Progenitor cell of endocrine pancreas (in vitro differentiated cells): ENCODE data around the gene EVL. TPM values are rescaled to one million over a fixed set of nuclear protein-coding genes. Genes with fewer than 3 reads are reported as not detected.

Experiments
- DNase-seq: peaks from one replicate; pipeline ENCODE4 v3.0.0; 2021; ENCODE audit warnings: low spot score; ENCODE audit not compliant: unreplicated experiment
- H3K27ac Mint-ChIP-seq: 2 replicates; pipeline ENCODE4 v1.8.0; 2021; ENCODE audit warnings: mild to moderate bottlenecking, moderate library complexity, mixed read lengths
- H3K27me3 Mint-ChIP-seq: 2 replicates; pipeline ENCODE4 v1.8.0; 2021; ENCODE audit warnings: mixed read lengths
- H3K36me3 Mint-ChIP-seq: 2 replicates; pipeline ENCODE4 v1.8.0; 2022; ENCODE audit warnings: mixed read lengths; ENCODE audit not compliant: insufficient read depth
- H3K4me1 Mint-ChIP-seq: 2 replicates; pipeline ENCODE4 v1.8.0; 2021; ENCODE audit warnings: low read depth, mixed read lengths
- H3K4me3 Mint-ChIP-seq: 2 replicates; pipeline ENCODE4 v1.8.0; 2021; ENCODE audit warnings: low read depth, mild to moderate bottlenecking, moderate library complexity, mixed read lengths
- H3K9me3 Mint-ChIP-seq: 2 replicates; pipeline ENCODE4 v1.8.0; 2021; ENCODE audit warnings: low read depth, mixed read lengths
- total RNA-seq: library from RNA; stranded (reverse); gene quantifications from 2 replicates; pipeline ENCODE4 v1.2.1, GENCODE V29; 2021
- TF ChIP-seq, protein P1 (sequence below): fragments of 200-600 bp; sonication (generic); IDR thresholded peaks from one replicate; pipeline ENCODE4 v1.5.0; 2021; ENCODE audit warnings: antibody characterized with exemption, mild to moderate bottlenecking; ENCODE audit not compliant: unreplicated experiment

Gene EVL
- total RNA-seq, 1 donor from 2014 or later: 207 TPM

DNA sequence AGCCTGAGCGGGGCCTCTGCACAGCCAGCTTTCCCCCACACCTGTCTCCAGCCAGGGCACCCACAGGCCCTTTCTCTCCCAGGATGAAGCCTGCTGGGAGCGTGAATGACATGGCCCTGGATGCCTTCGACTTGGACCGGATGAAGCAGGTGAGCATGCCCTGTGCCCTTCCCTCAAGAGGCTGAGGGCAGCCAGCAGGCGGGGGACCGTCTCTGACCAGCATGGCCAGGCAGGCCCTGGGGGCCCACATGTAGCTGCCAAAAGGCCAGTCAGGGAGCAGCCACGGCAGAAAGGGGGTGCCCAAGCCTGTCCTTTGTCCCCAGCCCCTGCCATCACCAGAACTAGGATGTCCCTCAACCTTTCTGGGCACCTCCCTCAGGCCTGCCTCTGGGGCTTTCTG lies 75.9 kb downstream of the EVL start:
- Mint-ChIP-seq H3K4me3 (no peak overlapping the region), H3K4me1 (peaks cover 34% of the 10 kb centered on the region), H3K27ac (peak overlapping the region; percentile 84), H3K9me3 (no peaks in the 10 kb centered on the region), H3K36me3 (peaks cover 5% of the 10 kb centered on the region), H3K27me3 (no peaks in the 10 kb centered on the region)
- no peak for DNase-seq
- TF ChIP-seq, protein P1, sequence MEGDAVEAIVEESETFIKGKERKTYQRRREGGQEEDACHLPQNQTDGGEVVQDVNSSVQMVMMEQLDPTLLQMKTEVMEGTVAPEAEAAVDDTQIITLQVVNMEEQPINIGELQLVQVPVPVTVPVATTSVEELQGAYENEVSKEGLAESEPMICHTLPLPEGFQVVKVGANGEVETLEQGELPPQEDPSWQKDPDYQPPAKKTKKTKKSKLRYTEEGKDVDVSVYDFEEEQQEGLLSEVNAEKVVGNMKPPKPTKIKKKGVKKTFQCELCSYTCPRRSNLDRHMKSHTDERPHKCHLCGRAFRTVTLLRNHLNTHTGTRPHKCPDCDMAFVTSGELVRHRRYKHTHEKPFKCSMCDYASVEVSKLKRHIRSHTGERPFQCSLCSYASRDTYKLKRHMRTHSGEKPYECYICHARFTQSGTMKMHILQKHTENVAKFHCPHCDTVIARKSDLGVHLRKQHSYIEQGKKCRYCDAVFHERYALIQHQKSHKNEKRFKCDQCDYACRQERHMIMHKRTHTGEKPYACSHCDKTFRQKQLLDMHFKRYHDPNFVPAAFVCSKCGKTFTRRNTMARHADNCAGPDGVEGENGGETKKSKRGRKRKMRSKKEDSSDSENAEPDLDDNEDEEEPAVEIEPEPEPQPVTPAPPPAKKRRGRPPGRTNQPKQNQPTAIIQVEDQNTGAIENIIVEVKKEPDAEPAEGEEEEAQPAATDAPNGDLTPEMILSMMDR: no peak

DNA sequence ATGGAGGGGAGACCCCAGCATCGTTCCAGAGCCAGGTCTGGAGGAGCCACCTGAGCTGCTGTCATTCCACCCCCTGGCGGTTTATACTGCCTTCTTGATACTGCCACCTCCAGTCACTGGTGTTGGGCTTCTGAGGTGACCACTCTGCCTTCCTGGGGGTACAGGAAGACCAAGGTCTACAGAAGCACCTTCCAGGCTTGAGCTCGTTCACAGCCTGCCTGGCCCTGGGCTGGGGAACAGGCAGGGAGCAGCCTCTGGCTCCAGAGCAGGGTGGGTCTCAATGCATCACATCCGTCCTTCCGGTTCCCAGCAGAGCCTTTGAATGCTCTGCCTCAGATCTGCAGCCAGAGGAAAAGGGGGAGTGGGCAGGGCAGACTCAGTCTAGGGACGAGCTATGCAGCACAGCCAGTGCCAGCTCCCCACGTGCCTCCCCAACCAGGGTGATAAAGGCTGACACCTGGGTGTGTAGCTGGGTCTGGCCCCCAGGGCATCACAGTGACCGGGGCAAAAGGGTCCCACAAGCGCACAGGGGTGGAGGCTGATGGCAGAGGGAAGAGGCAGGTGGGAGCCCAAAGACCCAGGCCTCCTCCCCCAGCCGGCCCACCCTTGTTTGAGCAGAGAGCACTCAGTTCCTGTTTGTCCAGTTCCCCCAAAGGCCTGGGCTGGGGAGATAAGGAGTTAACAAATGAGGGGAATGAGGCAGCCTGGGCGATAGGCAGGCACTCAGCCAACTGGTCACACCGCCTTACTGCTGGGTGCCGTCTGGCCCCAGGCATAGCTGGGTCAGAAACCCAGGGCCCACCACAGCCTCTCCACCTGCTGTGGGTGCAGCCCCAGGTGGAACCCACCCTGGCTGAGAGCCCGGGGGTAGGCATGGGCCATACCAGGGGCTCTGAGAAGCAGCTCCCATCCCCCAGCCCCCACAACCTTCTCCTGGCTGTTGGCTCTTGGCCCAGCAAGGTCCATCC lies 77.1 kb downstream of the EVL start:
- H3K9me3 Mint-ChIP-seq: no peaks in the 10 kb centered on the region
- peaks cover 3% of the 10 kb centered on the region for H3K36me3 Mint-ChIP-seq
- peak overlapping the region; percentile 95 for H3K27ac Mint-ChIP-seq
- H3K4me3 Mint-ChIP-seq: peak overlapping the region; percentile 44
- TF ChIP-seq, protein P1: no peak
- H3K27me3 Mint-ChIP-seq: no peaks in the 10 kb centered on the region
- peak; percentile 60 for DNase-seq
- H3K4me1 Mint-ChIP-seq: peaks cover 34% of the 10 kb centered on the region

DNA sequence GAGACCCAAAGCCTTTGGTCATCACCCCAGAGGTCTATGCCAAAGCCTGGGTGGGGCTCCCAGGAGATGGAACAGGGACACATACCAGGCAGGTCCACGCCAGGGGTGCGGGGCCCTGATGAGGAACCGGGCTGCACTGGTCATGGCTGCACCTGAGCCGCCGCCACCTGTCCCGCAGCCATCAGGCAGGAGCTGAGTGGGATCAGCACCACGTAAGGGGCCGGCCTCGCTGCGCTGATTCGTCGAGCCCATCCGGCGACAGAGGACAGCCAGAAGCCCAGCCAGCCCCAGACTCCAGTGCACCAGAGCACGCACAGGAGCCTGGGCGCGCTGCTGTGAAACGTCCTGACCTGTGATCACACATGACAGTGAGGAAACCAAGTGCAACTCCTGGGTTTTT lies 78.3 kb downstream of the EVL start:
- DNase-seq: no peak
- Mint-ChIP-seq H3K36me3 (peaks cover 2% of the 10 kb centered on the region), H3K4me1 (peaks cover 34% of the 10 kb centered on the region), H3K9me3 (no peaks in the 10 kb centered on the region), H3K27me3 (no peaks in the 10 kb centered on the region), H3K27ac (no peak overlapping the region), H3K4me3 (no peak overlapping the region)
- TF ChIP-seq, protein P1: no peak

GRCh38 chr14:100143934-100144333 lies 78.7 kb downstream of the EVL start:
- Mint-ChIP-seq H3K9me3 (no peaks in the 10 kb centered on the region), H3K27me3 (no peaks in the 10 kb centered on the region), H3K36me3 (peaks cover 2% of the 10 kb centered on the region), H3K4me1 (peaks cover 34% of the 10 kb centered on the region), H3K27ac (no peak overlapping the region), H3K4me3 (no peak overlapping the region)
- DNase-seq: no peak
- TF ChIP-seq, protein P1: no peak

DNA sequence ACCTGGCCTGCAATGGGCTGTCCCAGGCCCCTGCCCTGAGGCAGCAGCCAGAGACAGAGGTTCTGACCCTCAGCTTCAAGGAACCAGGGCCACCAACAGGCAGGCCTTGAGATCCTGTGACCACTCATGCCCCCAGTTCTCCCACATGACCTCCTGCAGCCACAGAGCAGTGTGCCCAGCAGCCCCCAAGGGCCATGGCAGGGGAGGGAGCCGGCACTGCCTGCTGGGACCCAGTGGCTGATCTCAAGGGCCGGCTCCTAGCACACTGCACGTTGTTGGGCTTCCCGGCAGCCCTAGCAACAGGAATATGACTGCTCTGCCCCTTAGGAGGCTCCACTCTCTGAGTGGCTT lies 79.4 kb downstream of the EVL start:
- H3K27ac Mint-ChIP-seq: no peak overlapping the region
- DNase-seq: no peak
- H3K27me3 Mint-ChIP-seq: no peaks in the 10 kb centered on the region
- peaks cover under 1% of the 10 kb centered on the region for H3K36me3 Mint-ChIP-seq
- H3K9me3 Mint-ChIP-seq: no peaks in the 10 kb centered on the region
- TF ChIP-seq, protein P1: no peak
- H3K4me3 Mint-ChIP-seq: no peak overlapping the region
- peaks cover 32% of the 10 kb centered on the region for H3K4me1 Mint-ChIP-seq
